B cell (primary cell): ENCODE results near the gene DNAH3. TPM values are rescaled to one million over a fixed set of nuclear protein-coding genes. Genes with fewer than 3 reads are reported as not detected.

Source experiments
- ATAC-seq: fragments of 200-7000 bp; cut with Tn5 transposase; one replicate; pipeline ENCODE4 v1.10.0; 2021; ENCODE audit warnings: low read depth, mild to moderate bottlenecking, moderate number of reproducible peaks, moderate library complexity
- CTCF ChIA-PET: fragments of 350-600 bp; sonication (Branson Sonifier 250); formaldehyde crosslinking; loops from one replicate; lab custom pipeline; 2021; ENCODE audit warnings: antibody characterized with exemption, inconsistent platforms; lab: Charles Lee
- POLR2A ChIA-PET: fragments of 350-600 bp; sonication (Branson Sonifier 250); formaldehyde crosslinking; loops from one replicate; lab custom pipeline; 2021; ENCODE audit warnings: antibody characterized with exemption; lab: Charles Lee
- DNase-seq: peaks from one replicate; pipeline ENCODE4 v3.0.0; 2013
- H2AFZ ChIP-seq: 2 replicates; pipeline ENCODE4 v1.6.1; 2012; ENCODE audit warnings: mild to moderate bottlenecking, low read depth, low read length; ENCODE audit not compliant: insufficient read depth, poor library complexity, severe bottlenecking
- H3K27ac ChIP-seq, 2 donors: 1 replicate in 1 of 2; 2 replicates in 1 of 2; pipeline ENCODE4 v1.5.1; 2012 to 2013; ENCODE audit warnings: low read length in 2 of 2, mild to moderate bottlenecking in 2 of 2, moderate library complexity in 1 of 2
- H3K27me3 ChIP-seq, 4 experiments: fragments of 200-600 bp in 1 of 4; sonication (generic) in 1 of 4; replicated peaks in 1 of 4; 1 replicate in 2 of 4; 2 replicates in 2 of 4; pipeline versions ENCODE4 v1.6.1 to v1.7.0; 2013 to 2016; ENCODE audit warnings: low read length in 3 of 4, mild to moderate bottlenecking in 2 of 4, mixed read lengths in 1 of 4, moderate library complexity in 1 of 4; ENCODE audit not compliant: insufficient read depth in 4 of 4, control insufficient read depth in 3 of 4; ENCODE audit errors: control extremely low read depth in 1 of 4
- H3K36me3 ChIP-seq, 2 experiments: replicated peaks in 1 of 2; 1 replicate in 1 of 2; 2 replicates in 1 of 2; pipeline versions ENCODE4 v1.6.1 to v1.7.1; 2013; ENCODE audit warnings: low read length in 1 of 2; ENCODE audit not compliant: insufficient read depth in 2 of 2, control insufficient read depth in 1 of 2; ENCODE audit errors: control extremely low read depth in 1 of 2, extremely low read depth in 1 of 2
- H3K4me1 ChIP-seq, 2 donors: fragments of 200-600 bp in 1 of 2; sonication (generic) in 1 of 2; 1 replicate in 1 of 2; 2 replicates in 1 of 2; pipeline versions ENCODE4 v1.5.1 to v1.6.1; 2013 to 2017; ENCODE audit warnings: low read length in 2 of 2; ENCODE audit not compliant: control insufficient read depth in 2 of 2, insufficient read depth in 2 of 2
- H3K4me2 ChIP-seq: replicated peaks from 2 replicates; pipeline ENCODE3; 2012; ENCODE audit warnings: mild to moderate bottlenecking, low read depth, low read length; ENCODE audit not compliant: poor library complexity, severe bottlenecking
- H3K4me3 ChIP-seq, 5 experiments: fragments of 200-600 bp in 1 of 5; sonication (generic) in 1 of 5; 1 replicate in 3 of 5; 2 replicates in 2 of 5; pipeline versions ENCODE4 v1.5.1 to v1.7.0; 2011 to 2016; ENCODE audit warnings: low read length in 4 of 5, mild to moderate bottlenecking in 4 of 5, low read depth in 2 of 5, control low read depth in 1 of 5, moderate library complexity in 1 of 5; ENCODE audit not compliant: insufficient read depth in 1 of 5; ENCODE audit errors: control extremely low read depth in 1 of 5, extremely low read depth in 1 of 5
- H3K79me2 ChIP-seq: fragments of 200-600 bp; sonication (generic); one replicate; pipeline ENCODE4 v1.6.0; 2016; ENCODE audit warnings: low read length; ENCODE audit not compliant: control insufficient read depth, insufficient read depth
- H3K9ac ChIP-seq: fragments of 200-600 bp; sonication (generic); 2 replicates; pipeline ENCODE4 v1.6.1; 2017; ENCODE audit warnings: mild to moderate bottlenecking, low read length, moderate library complexity
- H3K9me3 ChIP-seq, 3 donors: one replicate each; pipeline versions ENCODE4 v1.6.1 to v1.7.1; 2013; ENCODE audit warnings: low read length in 2 of 3; ENCODE audit not compliant: control insufficient read depth in 2 of 3, insufficient read depth in 1 of 3; ENCODE audit errors: control extremely low read depth in 1 of 3
- H4K20me1 ChIP-seq: 2 replicates; pipeline ENCODE4 v1.6.0; 2012; ENCODE audit warnings: mild to moderate bottlenecking, low read length; ENCODE audit not compliant: insufficient read depth, control insufficient read depth, poor library complexity, severe bottlenecking
- H3K27ac Mint-ChIP-seq: one replicate; pipeline ENCODE4 v1.8.0; 2021; ENCODE audit warnings: mixed read lengths
- H3K27me3 Mint-ChIP-seq: one replicate; pipeline ENCODE4 v1.8.0; 2021; ENCODE audit warnings: mixed read lengths
- H3K4me1 Mint-ChIP-seq: one replicate; pipeline ENCODE4 v1.8.0; 2021; ENCODE audit warnings: mixed read lengths
- H3K4me3 Mint-ChIP-seq: one replicate; pipeline ENCODE4 v1.8.0; 2021; ENCODE audit warnings: mixed read lengths
- H3K9me3 Mint-ChIP-seq: one replicate; pipeline ENCODE4 v1.8.0; 2022; ENCODE audit warnings: mixed read lengths; ENCODE audit not compliant: insufficient read depth
- EZH2 ChIP-seq: IDR thresholded peaks from 2 replicates; pipeline ENCODE4 v1.6.1; 2012; ENCODE audit warnings: borderline replicate concordance, low read depth, mild to moderate bottlenecking, moderate library complexity, low read length; ENCODE audit not compliant: insufficient read depth, poor library complexity, severe bottlenecking
- WGBS: methylation state at CpG from one replicate; pipeline ENCODE4 v1.1.5; 2013; ENCODE audit warnings: missing lambda C conversion rate; ENCODE audit not compliant: insufficient coverage; 5-methylcytosine and 5-hydroxymethylcytosine counted together
- intact Hi-C: fragments of 100-400 bp; cut with micrococcal nuclease; formaldehyde crosslinking; loops from one replicate; pipeline ENCODE4 v1.10.0; 2022
- polyA plus RNA-seq: library from polyadenylated mRNA; depleted of rRNA; stranded (reverse); fragments of >200 nt; gene quantifications from 2 replicates; pipeline ENCODE4 v1.2.3, GENCODE V29; 2012
- total RNA-seq, 2 donors: library from RNA; stranded (reverse); fragments of 120-200 nt in 1 of 2; gene quantifications; 1 replicate in 1 of 2; 2 replicates in 1 of 2; pipeline versions ENCODE4 v1.2.3 to v1.2.4, GENCODE V29; 2013 to 2022
- TF ChIP-seq, protein P1 (sequence below): fragments of 200-600 bp; IDR thresholded peaks from one replicate; pipeline ENCODE4 v1.8.0; 2022; ENCODE audit warnings: antibody characterized with exemption, mild to moderate bottlenecking

Gene DNAH3
- total and polyA plus RNA-seq, 2 donors (not counting 1 experiment from before 2014, with no cell fraction given): not detected

DNA sequence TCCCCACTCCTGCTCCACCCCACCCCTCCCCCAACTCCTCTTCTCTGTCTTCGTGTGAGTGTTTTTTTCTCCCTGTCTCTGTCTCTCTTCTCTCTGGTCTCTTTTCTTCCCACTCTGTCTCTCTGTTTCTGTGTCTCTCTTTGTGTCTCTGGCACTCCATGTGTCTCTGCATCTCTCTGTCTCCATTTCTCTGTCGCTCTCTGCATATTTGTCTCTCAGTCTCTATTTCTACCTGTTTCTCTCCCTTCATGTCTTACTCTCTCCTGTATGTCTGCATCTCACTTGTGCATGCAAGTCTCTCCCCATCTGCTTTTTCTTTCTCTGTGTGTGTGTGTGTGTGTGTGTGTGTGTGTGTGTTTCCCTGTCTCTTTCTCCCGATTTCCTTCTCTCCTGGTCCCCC, 181.9 kb downstream of the DNAH3 start:
- no peak overlapping the region for H3K4me3 ChIP-seq
- TF ChIP-seq, protein P1, sequence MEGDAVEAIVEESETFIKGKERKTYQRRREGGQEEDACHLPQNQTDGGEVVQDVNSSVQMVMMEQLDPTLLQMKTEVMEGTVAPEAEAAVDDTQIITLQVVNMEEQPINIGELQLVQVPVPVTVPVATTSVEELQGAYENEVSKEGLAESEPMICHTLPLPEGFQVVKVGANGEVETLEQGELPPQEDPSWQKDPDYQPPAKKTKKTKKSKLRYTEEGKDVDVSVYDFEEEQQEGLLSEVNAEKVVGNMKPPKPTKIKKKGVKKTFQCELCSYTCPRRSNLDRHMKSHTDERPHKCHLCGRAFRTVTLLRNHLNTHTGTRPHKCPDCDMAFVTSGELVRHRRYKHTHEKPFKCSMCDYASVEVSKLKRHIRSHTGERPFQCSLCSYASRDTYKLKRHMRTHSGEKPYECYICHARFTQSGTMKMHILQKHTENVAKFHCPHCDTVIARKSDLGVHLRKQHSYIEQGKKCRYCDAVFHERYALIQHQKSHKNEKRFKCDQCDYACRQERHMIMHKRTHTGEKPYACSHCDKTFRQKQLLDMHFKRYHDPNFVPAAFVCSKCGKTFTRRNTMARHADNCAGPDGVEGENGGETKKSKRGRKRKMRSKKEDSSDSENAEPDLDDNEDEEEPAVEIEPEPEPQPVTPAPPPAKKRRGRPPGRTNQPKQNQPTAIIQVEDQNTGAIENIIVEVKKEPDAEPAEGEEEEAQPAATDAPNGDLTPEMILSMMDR: no peak
- TF ChIP-seq EZH2: no peak
- no peaks in the 10 kb centered on the region for H3K9me3 Mint-ChIP-seq
- ChIA-PET POLR2A (no interaction called here), CTCF (no interaction called here)
- WGBS: 100% methylated on average over 1 of the region's 3 CpGs
- no peak for DNase-seq
- no peaks in the 10 kb centered on the region for H3K9me3 ChIP-seq
- H3K4me1 Mint-ChIP-seq: no peaks in the 10 kb centered on the region
- intact Hi-C loops: no loop called here
- no peak overlapping the region for H3K4me3 Mint-ChIP-seq
- H3K9ac ChIP-seq: no peak overlapping the region
- no peak overlapping the region for H3K27ac ChIP-seq
- H3K27me3 ChIP-seq: no peaks in the 10 kb centered on the region
- H3K27ac Mint-ChIP-seq: no peak overlapping the region
- H4K20me1 ChIP-seq: no peaks in the 10 kb centered on the region
- no peaks in the 10 kb centered on the region for H3K79me2 ChIP-seq
- no peak overlapping the region for H2AFZ ChIP-seq
- no peaks in the 10 kb centered on the region for H3K36me3 ChIP-seq
- H3K4me1 ChIP-seq: no peaks in the 10 kb centered on the region
- no peak overlapping the region for H3K4me2 ChIP-seq
- H3K27me3 Mint-ChIP-seq: peaks cover 9% of the 10 kb centered on the region
- no peak for ATAC-seq

DNA sequence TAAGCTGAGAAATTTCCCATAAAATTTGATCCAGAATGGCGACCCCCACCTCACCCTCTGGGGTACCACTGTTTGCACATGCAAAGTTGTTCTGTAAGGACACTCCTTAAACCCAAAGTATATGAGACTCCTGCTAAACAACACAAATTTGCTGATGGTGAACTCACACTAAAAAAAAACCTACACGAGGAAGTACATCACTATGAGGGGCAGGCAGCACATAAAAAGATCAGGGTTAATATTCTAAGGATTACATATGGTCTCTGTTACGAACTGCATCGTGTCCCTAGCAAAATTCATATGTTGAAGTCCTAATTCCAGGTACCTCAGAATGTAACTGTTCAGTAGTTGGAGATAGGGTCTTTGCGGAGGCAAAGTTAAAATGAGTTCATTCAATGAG, 189.7 kb downstream of the DNAH3 start:
- intact Hi-C loops: no loop called here
- Histone ChIP-seq H3K9me3 (no peaks in the 10 kb centered on the region), H2AFZ (no peak overlapping the region), H4K20me1 (no peaks in the 10 kb centered on the region), H3K79me2 (no peaks in the 10 kb centered on the region), H3K4me2 (no peak overlapping the region), H3K27me3 (no peaks in the 10 kb centered on the region), H3K9ac (no peak overlapping the region), H3K27ac (no peak overlapping the region), H3K4me1 (no peaks in the 10 kb centered on the region), H3K36me3 (no peaks in the 10 kb centered on the region), H3K4me3 (no peak overlapping the region)
- ChIA-PET POLR2A (no interaction called here), CTCF (no interaction called here)
- ATAC-seq: no peak
- Mint-ChIP-seq H3K27me3 (peaks cover 3% of the 10 kb centered on the region), H3K4me3 (no peak overlapping the region), H3K4me1 (no peaks in the 10 kb centered on the region), H3K27ac (no peak overlapping the region), H3K9me3 (no peaks in the 10 kb centered on the region)
- no peak for TF ChIP-seq EZH2
- TF ChIP-seq, protein P1: no peak
- DNase-seq: no peak
- WGBS: 100% methylated on average over 1 of the region's 5 CpGs
